Choroid plexus epithelial cell (primary cell): ENCODE measurements around the gene RBM28.

Experiments used
- DNase-seq: peaks from one replicate; pipeline ENCODE4 v3.0.0-alpha.2; 2010; ENCODE audit warnings: low read depth
- H3K4me3 ChIP-seq: 2 replicates; pipeline ENCODE4 v1.5.1; 2011; ENCODE audit warnings: low read depth, mild to moderate bottlenecking, control low read depth, low read length, moderate library complexity
- CTCF ChIP-seq: conservative IDR thresholded peaks from 2 replicates; pipeline ENCODE4 v1.5.1; 2011; ENCODE audit warnings: low read depth, mild to moderate bottlenecking, control low read depth, inconsistent platforms, low read length, moderate library complexity

The RBM28 gene

GRCh38 chr7:128322040-128322643 lies 21.6 kb downstream of the RBM28 start:
- H3K4me3 ChIP-seq = no peak overlapping the region
- peak; percentile 74 for DNase-seq
- TF ChIP-seq CTCF = peak; percentile 64

GRCh38 chr7:128321044-128321422 lies 22.7 kb downstream of the RBM28 start:
- TF ChIP-seq CTCF = no peak
- no peak for DNase-seq
- H3K4me3 ChIP-seq = no peak overlapping the region

- TF ChIP-seq CTCF = no peak
- no peak overlapping the region for H3K4me3 ChIP-seq
- DNase-seq = no peak
Observed at GRCh38 chr7:128318691-128319090, 25.0 kb downstream of the RBM28 start.

GRCh38 chr7:128311013-128311412 lies 32.7 kb downstream of the RBM28 start:
- TF ChIP-seq CTCF = no peak
- peak; percentile 19 for DNase-seq

GRCh38 chr7:128310499-128310898 lies 33.2 kb downstream of the RBM28 start:
- no peak for DNase-seq
- TF ChIP-seq CTCF = no peak
- no peak overlapping the region for H3K4me3 ChIP-seq

More at GRCh38 chr7:128311013-128311412, 32.7 kb downstream of the RBM28 start:
- H3K4me3 ChIP-seq = no peak overlapping the region

GRCh38 chr7:128309976-128310375 lies 33.7 kb downstream of the RBM28 start:
- H3K4me3 ChIP-seq = no peak overlapping the region
- TF ChIP-seq CTCF = no peak
- DNase-seq = no peak

- DNase-seq = no peak
- H3K4me3 ChIP-seq = no peak overlapping the region
- no peak for TF ChIP-seq CTCF
Observed at GRCh38 chr7:128309124-128309523, 34.6 kb downstream of the RBM28 start.
